ENCODE results near the gene PTPRQ.

DNA sequence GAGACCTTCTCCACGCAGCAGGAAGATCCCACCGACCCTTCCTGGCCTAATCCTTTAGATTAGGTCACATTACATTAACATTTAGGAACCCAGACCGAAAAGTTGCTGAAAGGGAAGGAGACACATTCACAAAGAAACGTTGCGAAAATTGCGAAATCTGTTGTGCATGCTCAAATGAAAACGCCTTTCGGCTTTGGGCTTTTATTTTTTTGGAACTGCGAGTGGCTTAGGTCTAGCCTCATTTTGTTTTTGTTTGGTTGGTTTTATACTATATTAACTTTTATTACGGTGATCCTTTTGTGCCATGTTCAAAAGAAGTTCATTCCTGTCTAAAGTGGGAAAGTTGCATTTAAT, 264.9 kb downstream of the PTPRQ start:
- TF ChIP-seq CTCF (optimal IDR thresholded peaks at IDR 0.05 in 1 of 3, IDR thresholded peaks at IDR 0.05 in 1 of 3, conservative IDR thresholded peaks at IDR 0.05 in 1 of 3; ENCODE audit: extremely low read depth in 1 of 3, insufficient read depth in 2 of 3, low read length in 3 of 3) (no peak), EZH2 (IDR thresholded peaks at IDR 0.05; ENCODE audit: low read length) (no peak)

Data from keratinocyte (primary cell).